Stimulated activated CD4-positive, alpha-beta T cell treated with anti-CD3 and anti-CD28 coated beads, Interleukin-4, amount 100 ng/mL, for 1 hour (primary cell): ENCODE data around the gene ZBTB20.

Experiments used
- DNase-seq: peaks from one replicate; pipeline ENCODE4 v3.0.0-alpha.2; 2020

Gene ZBTB20

DNA sequence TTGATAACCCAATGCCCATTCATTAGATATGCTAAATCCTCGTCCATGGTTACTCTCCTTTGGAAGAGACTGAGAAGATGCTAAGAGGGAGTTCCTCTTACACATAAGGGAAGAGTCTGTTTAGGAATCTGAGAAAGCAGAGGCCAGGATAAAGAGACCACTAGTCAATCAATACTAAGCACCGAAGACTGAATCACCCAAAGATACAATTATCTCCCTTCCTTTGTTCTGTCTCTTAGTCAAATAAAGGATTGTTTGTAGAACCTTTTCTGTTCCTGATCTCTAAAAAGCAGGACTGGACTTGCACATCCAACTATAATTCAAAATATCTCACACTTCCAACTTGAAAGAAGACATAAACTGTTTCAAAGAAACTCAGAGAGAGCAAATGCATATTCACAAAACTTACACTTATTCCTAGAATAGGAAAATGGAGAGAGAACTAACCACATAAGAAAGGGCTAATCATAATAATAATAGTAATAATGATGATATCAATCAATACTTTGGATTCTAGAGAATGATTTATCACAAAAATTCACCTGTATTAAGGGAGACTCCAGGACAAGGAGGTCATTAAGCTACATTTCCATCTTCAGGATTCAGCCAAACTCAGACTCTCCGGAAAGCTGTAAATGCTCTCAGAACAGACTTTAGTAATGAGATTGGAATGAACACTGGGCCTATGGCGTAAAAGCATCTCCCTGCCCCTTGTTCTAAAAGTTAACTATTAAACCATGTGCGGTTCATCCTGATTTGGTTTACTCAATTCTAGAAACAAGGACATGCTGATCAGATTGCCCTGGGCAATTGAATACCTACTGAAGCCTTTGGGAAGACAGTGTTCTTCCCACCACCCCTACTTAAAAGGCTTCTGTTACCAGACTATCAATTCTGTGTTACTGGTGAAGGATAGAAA lies 401.5 kb downstream of the ZBTB20 start:
- no peak for DNase-seq

GRCh38 chr3:114743746-114744485 lies 403.2 kb downstream of the ZBTB20 start:
- DNase-seq = no peak

GRCh38 chr3:114741066-114741465 lies 406.0 kb downstream of the ZBTB20 start:
- no peak for DNase-seq

- DNase-seq = no peak
These were observed 407.5 kb downstream of the ZBTB20 start for GRCh38 chr3:114739627-114740026.

GRCh38 chr3:114732353-114732752 lies 414.7 kb downstream of the ZBTB20 start:
- no peak for DNase-seq

DNA sequence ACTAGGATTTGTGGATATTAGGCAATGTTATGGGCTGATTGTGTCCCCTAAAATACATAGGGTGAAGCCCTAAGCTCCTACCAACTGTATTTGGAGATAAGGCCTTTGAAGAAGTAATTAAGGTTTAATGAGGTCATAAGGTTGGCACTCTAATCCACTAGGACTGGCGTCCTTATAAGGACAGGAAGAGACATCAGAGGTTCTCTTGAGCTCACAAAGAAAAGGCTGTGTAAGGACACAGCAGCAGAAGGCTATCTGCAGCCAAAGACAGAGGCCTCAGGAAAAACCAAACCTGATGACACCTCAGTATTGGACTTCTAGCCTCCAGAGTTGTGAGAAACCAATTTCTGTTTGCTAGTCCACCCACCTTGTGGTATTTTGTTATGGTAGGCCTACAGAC lies 416.7 kb downstream of the ZBTB20 start:
- no peak for DNase-seq

- DNase-seq = no peak
These were observed 419.7 kb downstream of the ZBTB20 start for GRCh38 chr3:114727373-114727772.

DNA sequence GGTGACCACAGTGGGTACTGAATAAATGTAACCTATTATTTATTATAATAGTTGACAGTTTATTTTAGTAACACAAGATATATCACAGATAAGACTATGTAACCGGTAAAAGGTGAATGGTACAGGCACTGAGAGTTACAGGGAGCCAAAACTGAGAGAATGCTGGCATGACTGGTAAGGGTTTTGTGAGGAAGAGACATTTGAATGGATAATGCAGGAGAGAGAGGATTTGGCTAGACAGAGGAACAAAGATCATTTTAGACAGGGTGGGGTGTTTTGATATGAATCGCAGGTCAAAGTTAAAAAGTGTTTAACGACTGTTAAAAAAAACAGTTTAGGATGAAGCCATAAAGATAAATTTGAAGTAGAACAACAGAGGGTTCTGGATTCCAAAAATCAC lies 421.1 kb downstream of the ZBTB20 start:
- no peak for DNase-seq

DNA sequence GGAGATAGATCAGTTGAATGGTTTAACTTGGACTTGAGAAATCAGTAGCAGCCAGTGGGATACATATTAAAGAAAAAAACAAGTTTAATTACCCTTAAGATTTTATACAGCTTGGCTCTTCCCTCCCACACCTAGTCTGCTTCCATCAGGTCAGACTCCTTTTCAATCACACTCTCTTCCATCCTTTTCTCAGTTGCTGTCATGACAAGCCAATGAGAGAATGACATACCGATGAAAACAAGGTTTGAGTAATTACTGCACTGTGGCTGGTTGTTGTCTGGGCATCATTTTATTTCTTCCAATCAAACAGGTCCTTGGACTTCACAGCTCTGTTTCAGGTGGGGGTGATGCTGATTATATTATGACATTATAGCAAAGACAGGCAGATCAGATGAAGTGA lies 424.6 kb downstream of the ZBTB20 start:
- no peak for DNase-seq

DNA sequence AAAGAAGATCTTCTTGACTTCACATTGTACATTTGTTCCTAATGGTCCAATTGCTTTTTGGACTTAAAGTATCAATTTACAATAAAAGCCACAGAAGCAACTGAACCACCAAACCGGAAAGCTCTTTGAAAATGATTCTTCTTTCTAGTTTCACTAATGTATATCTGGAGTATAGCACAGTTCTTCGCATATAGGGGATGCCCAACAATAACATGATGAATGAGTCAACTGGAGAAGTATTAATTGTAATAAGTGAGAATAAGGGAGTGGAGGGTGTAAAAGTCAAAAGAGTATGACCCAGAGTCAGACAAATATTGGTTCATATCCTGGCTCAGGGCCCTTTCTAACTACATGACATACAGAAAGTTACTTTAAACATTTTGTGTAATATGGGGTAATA lies 425.2 kb downstream of the ZBTB20 start:
- no peak for DNase-seq

GRCh38 chr3:114721209-114721608 lies 425.9 kb downstream of the ZBTB20 start:
- DNase-seq = no peak

DNA sequence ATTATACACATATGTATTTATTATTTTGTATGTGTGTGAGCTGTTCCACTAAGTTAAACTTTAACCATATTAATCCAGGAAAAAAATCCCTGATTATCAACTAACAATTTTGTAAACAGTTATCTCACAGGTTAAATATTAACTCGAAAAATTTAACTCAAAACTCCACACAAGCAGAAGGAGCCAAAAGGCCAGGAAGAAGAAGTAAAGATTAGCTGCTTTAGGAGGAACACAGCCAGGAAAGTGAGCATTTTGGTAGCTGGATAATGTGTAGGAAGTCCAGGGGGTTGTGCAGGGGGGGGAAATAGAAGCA lies 428.2 kb downstream of the ZBTB20 start:
- no peak for DNase-seq

- DNase-seq = no peak
These were observed 428.8 kb downstream of the ZBTB20 start for GRCh38 chr3:114718071-114718897.

GRCh38 chr3:114716916-114717315 lies 430.2 kb downstream of the ZBTB20 start:
- DNase-seq = no peak

GRCh38 chr3:114716126-114716525 lies 431.0 kb downstream of the ZBTB20 start:
- no peak for DNase-seq

DNA sequence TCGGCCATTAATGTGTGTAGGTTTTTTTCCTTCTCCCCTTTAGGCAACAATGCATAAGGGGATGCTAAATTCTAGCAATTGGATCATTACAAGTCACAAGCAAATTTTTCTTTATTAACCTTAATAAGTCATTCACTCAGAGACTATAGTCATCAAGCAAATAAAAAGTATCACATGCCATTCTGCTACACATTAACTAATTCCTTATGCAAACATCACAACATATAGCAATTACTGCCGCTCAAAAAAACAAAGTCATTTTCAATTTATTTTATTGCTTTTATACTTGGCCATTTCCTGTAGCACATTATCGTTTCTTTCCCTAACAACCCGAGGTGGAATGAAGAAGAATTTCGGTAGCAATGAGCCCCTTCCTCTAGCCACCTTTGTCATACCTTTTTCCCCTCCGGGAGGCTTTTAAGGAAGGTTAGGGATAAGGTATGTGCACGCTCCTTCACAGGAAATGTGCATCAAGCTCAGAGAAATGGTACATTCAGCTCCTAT lies 432.1 kb downstream of the ZBTB20 start:
- no peak for DNase-seq

DNA sequence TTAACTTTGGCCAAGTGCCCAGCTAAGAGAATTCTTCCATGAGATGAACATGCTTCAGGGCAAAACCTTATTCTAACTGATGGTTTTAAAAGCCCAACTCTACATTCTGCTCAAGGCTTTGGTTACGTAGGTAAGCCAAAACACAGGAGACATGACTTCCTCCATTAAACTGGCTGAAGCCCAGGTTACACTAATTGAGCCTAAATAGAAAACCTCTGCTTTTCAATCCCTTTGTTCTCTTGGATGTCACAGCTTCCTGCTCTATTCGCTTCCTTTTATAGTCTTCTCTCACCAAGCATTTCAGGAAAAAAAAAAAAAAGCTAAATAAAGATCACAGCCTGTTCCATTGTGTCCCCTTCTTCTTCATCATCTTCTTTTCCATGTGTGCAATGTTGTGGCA lies 432.9 kb downstream of the ZBTB20 start:
- no peak for DNase-seq

DNA sequence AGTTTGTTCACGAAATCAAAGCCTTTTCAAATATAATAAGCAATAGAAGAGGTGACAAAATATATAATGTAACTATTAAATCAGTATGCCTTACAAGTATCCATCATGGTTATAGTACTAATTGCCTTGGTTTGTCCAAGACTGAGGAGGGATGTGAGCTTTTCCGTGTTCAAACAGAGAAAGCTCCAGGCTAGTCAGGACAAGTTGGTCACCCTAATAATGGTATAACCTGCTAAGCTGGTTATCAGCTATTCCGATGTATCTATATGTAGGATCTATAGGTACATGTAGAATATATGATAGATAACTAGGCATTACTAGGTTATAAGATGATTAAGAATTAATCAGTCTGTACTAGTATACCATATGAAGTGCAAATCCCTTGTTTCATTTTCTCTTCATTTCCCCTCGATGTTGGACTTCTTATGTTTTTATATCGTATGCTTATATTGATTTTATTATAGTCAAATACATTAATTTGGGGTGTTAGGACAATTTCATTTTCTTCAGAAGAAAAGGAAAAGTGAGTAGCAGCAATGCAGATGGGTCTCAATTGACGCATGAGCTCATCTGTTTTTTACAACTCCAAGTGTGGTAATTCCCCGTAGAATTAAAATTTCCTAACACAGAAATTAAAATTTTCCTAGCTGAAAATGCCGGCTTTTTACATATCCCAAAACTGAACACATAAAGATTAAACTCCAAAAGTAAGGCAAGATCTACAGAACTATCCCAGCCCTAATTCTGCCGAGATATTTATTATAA lies 434.2 kb downstream of the ZBTB20 start:
- no peak for DNase-seq

GRCh38 chr3:114711321-114711886 lies 435.7 kb downstream of the ZBTB20 start:
- DNase-seq = no peak

DNA sequence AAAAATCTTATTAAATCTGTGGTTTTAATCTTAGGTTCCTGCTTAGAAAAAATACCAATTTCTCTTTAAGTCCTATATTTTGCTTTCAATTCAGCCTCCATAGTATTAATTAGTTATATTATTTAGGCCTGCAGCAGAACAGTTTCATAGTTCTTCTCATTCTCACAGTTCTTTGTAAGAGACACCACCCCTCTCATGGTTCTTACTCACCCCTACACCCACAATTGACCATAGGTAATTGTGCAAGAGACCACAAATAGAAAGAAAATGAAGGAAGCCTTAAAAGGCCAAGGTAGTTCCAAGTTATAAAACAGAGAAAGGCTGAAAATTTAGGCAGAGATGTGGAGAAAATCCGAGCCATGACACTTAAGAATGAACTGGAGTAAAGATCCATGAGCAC lies 438.0 kb downstream of the ZBTB20 start:
- DNase-seq = no peak

DNA sequence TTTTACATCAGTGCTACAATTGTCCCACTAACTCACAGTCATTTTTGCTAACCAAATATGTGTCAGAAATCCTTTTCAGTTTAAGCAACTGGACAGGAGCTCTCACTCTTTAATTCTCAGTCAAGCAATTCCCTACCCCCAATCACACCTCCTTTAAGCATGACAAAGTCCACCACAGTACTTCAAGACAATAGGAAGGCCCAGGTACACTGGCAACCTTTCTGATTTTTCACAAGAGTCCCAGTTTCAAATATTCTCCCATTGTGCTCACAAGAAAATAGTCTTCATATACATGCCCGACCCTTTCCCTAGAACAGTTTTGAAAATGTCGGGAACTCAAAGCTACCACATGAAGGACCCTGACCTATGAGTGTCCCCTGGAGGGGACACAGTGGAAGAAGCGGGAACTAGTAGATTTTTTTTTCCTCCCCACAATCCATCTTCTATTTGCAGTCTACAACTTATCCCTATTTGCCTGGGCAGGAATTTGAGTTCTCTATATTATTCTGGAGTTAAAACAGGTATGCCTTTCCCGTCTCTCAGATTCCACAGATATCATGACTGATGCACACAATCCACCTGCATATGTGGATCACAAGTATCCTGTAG lies 439.7 kb downstream of the ZBTB20 start:
- no peak for DNase-seq
